Measurements from ENCODE around the gene DHRS3.

DNA sequence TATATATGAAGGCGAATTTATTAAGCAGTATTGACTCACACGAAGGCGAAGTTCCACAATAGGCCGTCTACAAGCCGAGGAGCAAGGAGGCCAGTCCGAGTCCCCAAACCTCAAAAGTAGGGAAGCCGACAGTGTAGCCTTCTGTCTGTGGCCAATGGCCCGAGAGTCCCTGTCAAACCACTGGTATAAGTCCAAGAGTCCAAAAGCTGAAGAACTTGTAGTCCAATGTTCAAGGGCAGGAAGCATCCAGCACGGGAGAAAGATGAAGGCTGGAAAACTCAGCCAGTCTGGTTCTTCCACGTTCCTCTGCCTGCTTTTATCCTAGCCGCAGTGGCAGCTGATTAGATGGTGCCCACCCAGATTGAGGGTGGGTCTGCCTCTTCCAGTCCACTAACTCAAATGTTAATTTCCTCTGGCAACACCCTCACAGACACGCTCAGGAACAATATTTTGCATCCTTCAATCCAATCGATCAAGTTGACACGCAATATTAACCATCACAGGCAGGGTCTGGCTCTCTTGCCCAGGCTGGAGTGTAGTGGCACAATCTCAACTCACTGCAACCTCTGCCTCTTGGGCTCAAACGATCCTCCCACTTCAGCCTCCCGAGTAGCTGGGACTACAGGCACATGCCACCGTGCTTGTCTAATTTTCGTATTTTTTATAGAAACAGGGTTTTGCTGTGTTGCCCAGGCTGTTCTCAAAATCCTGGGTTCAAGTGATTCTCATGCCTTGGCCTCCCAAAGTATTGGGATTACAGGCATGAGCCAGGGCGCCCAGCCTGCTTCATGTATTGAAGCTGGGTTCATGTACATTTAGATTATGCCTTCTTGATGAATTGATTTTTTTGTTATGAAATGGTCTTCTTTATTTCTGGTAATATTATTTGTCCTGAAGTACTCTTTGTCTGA, 85.3 kb downstream of the DHRS3 start:
- TF ChIP-seq, protein P1, sequence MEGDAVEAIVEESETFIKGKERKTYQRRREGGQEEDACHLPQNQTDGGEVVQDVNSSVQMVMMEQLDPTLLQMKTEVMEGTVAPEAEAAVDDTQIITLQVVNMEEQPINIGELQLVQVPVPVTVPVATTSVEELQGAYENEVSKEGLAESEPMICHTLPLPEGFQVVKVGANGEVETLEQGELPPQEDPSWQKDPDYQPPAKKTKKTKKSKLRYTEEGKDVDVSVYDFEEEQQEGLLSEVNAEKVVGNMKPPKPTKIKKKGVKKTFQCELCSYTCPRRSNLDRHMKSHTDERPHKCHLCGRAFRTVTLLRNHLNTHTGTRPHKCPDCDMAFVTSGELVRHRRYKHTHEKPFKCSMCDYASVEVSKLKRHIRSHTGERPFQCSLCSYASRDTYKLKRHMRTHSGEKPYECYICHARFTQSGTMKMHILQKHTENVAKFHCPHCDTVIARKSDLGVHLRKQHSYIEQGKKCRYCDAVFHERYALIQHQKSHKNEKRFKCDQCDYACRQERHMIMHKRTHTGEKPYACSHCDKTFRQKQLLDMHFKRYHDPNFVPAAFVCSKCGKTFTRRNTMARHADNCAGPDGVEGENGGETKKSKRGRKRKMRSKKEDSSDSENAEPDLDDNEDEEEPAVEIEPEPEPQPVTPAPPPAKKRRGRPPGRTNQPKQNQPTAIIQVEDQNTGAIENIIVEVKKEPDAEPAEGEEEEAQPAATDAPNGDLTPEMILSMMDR (IDR thresholded peaks at IDR 0.05; ENCODE audit: low read depth, low read length): no peak
- no peak for TF ChIP-seq EZH2phosphoT487 (IDR thresholded peaks at IDR 0.05; ENCODE audit: low read depth)
